Liver (tissue), 9 donors: Measurements from ENCODE around the gene DST. TPM values are rescaled to one million over a fixed set of nuclear protein-coding genes. Genes with fewer than 3 reads are reported as not detected.

ENCODE experiments used
- DNase-seq: peaks from one replicate; pipeline ENCODE4 v3.0.0-alpha.2; 2017; ENCODE audit warnings: low spot score
- H3K27ac ChIP-seq, 2 donors: one replicate each; pipeline ENCODE4 v1.7.0; 2013; ENCODE audit warnings: inconsistent platforms in 2 of 2, low read length in 2 of 2, control low read depth in 1 of 2, low read depth in 1 of 2, mild to moderate bottlenecking in 1 of 2
- H3K27me3 ChIP-seq, 4 donors: one replicate each; pipeline versions ENCODE4 v1.6.1 to v1.7.0; 2013; ENCODE audit warnings: low read length in 3 of 4, inconsistent platforms in 1 of 4, mild to moderate bottlenecking in 1 of 4, moderate library complexity in 1 of 4; ENCODE audit not compliant: control insufficient read depth in 4 of 4, insufficient read depth in 4 of 4
- H3K36me3 ChIP-seq, 4 donors: one replicate each; pipeline versions ENCODE4 v1.6.1 to v1.7.0; 2013; ENCODE audit warnings: low read length in 3 of 4, mild to moderate bottlenecking in 3 of 4, low read depth in 1 of 4, moderate library complexity in 1 of 4; ENCODE audit not compliant: control insufficient read depth in 4 of 4, insufficient read depth in 3 of 4
- H3K4me1 ChIP-seq, 4 donors: one replicate each; pipeline versions ENCODE4 v1.6.1 to v1.7.0; 2013; ENCODE audit warnings: low read length in 3 of 4, mild to moderate bottlenecking in 3 of 4, moderate library complexity in 1 of 4; ENCODE audit not compliant: control insufficient read depth in 4 of 4, insufficient read depth in 4 of 4
- H3K4me3 ChIP-seq, 3 donors: one replicate each; pipeline versions ENCODE4 v1.6.1 to v1.7.0; 2013; ENCODE audit warnings: low read length in 3 of 3, control low read depth in 1 of 3, low read depth in 1 of 3, mild to moderate bottlenecking in 1 of 3
- H3K9ac ChIP-seq, 2 donors: one replicate each; pipeline ENCODE4 v1.7.0; 2013; ENCODE audit warnings: low read length in 2 of 2, mild to moderate bottlenecking in 2 of 2, moderate library complexity in 2 of 2, control low read depth in 1 of 2, low read depth in 1 of 2
- H3K9me3 ChIP-seq, 4 donors: one replicate each; pipeline versions ENCODE4 v1.6.1 to v1.7.0; 2013; ENCODE audit warnings: low read length in 3 of 4; ENCODE audit not compliant: control insufficient read depth in 4 of 4
- CTCF ChIP-seq: fragments of 150-350 bp; IDR thresholded peaks from 2 replicates; pipeline ENCODE4 v1.5.1; 2017; ENCODE audit warnings: improper control_type of control experiment, low read depth, low read length; ENCODE audit not compliant: missing input control
- EGR1 ChIP-seq, 2 donors: IDR thresholded peaks; 2 replicates each; pipeline ENCODE4 v1.6.1; 2016 to 2018; ENCODE audit warnings: antibody characterized with exemption in 2 of 2, low read depth in 2 of 2
- FOXA1 ChIP-seq: IDR thresholded peaks from 2 replicates; pipeline ENCODE4 v1.6.1; 2016; ENCODE audit warnings: antibody characterized with exemption
- FOXA2 ChIP-seq: IDR thresholded peaks from 2 replicates; pipeline ENCODE4 v1.6.1; 2016; ENCODE audit warnings: antibody characterized with exemption
- GABPA ChIP-seq, 2 donors: IDR thresholded peaks in 1 of 2; conservative IDR thresholded peaks in 1 of 2; 2 replicates each; pipeline ENCODE4 v1.6.1; 2016; ENCODE audit warnings: antibody characterized with exemption in 2 of 2, mild to moderate bottlenecking in 1 of 2, moderate library complexity in 1 of 2
- HNF4A ChIP-seq, 2 donors: conservative IDR thresholded peaks; 2 replicates each; pipeline ENCODE4 v1.6.1; 2016; ENCODE audit warnings: antibody characterized with exemption in 2 of 2, mild to moderate bottlenecking in 2 of 2
- HNF4G ChIP-seq: IDR thresholded peaks from 2 replicates; pipeline ENCODE4 v1.6.1; 2016; ENCODE audit warnings: antibody characterized with exemption
- JUND ChIP-seq, 2 donors: IDR thresholded peaks; 2 replicates each; pipeline ENCODE4 v1.6.1; 2016; ENCODE audit warnings: antibody characterized with exemption in 2 of 2
- NR2F2 ChIP-seq: IDR thresholded peaks from 2 replicates; pipeline ENCODE4 v1.6.1; 2016; ENCODE audit warnings: antibody characterized with exemption
- RAD21 ChIP-seq, 2 donors: IDR thresholded peaks; 2 replicates each; pipeline ENCODE4 v1.6.1; 2016; ENCODE audit warnings: antibody characterized with exemption in 2 of 2, mild to moderate bottlenecking in 2 of 2
- RXRA ChIP-seq, 2 donors: IDR thresholded peaks; 2 replicates each; pipeline ENCODE4 v1.6.1; 2017 to 2018; ENCODE audit warnings: antibody characterized with exemption in 2 of 2, mild to moderate bottlenecking in 1 of 2
- SP1 ChIP-seq: IDR thresholded peaks from 2 replicates; pipeline ENCODE4 v1.6.1; 2018; ENCODE audit warnings: antibody characterized with exemption, mild to moderate bottlenecking
- TAF1 ChIP-seq: conservative IDR thresholded peaks from 2 replicates; pipeline ENCODE4 v1.6.1; 2016; ENCODE audit warnings: antibody characterized with exemption, mild to moderate bottlenecking
- ZBTB33 ChIP-seq: IDR thresholded peaks from 2 replicates; pipeline ENCODE4 v1.6.1; 2016; ENCODE audit warnings: antibody characterized with exemption
- WGBS: extraction: QIAGEN DNeasy Blood & Tissue Kit; methylation state at CpG from one replicate; pipeline ENCODE4 v1.1.7; 2013; 5-methylcytosine and 5-hydroxymethylcytosine counted together
- polyA plus RNA-seq, 2 donors: library from polyadenylated mRNA; stranded (reverse) in 1 of 2; unstranded in 1 of 2; fragments of 200-250 nt in 1 of 2; fragments of >200 nt in 1 of 2; fragmentation: Nextera tagmentation in 1 of 2; extraction: Ambion mirVana in 1 of 2; gene quantifications; one replicate each; pipeline versions ENCODE4 v1.2.1 to v1.2.3, GENCODE V29; 2013 to 2015
- total RNA-seq, 2 donors: library from RNA; depleted of rRNA; stranded (reverse); fragments of >200 nt; gene quantifications; one replicate each; pipeline ENCODE4 v1.2.3, GENCODE V29; 2014
- TF ChIP-seq, protein P1 (sequence below): IDR thresholded peaks from 2 replicates; pipeline ENCODE4 v1.6.1; 2016; ENCODE audit warnings: antibody characterized with exemption, mild to moderate bottlenecking
- TF ChIP-seq, protein P2 (sequence below): IDR thresholded peaks from 2 replicates; pipeline ENCODE4 v1.6.1; 2016; ENCODE audit warnings: antibody characterized with exemption
- donor health status: healthy.
- donor health status: healthy.
- donor health status: healthy.
- donor health status: healthy.
- donor health status: healthy.

The DST gene
- total and polyA plus RNA-seq, 4 donors: 30.5 to 234 (median 86.7) TPM

GRCh38 chr6:56531839-56532595 is 110.7 kb downstream of the DST start:
- no peaks in the 10 kb centered on the region for H3K9me3 ChIP-seq
- H3K27ac ChIP-seq: no peak overlapping the region
- peaks cover 4 to 79% (median 54%) of the 10 kb centered on the region in 4 donors for H3K36me3 ChIP-seq
- no peak for TF ChIP-seq RAD21 (IDR thresholded peaks at IDR 0.05)
- no peak for TF ChIP-seq NR2F2
- no peak overlapping the region for H3K4me3 ChIP-seq
- H3K4me1 ChIP-seq: no peaks in the 10 kb centered on the region
- no peaks in the 10 kb centered on the region for H3K27me3 ChIP-seq
- DNase-seq: no peak
- no peak overlapping the region for H3K9ac ChIP-seq
- WGBS: 95% methylated on average over 5 of the region's 5 CpGs

- Histone ChIP-seq H3K36me3 (peaks cover 4 to 74% (median 46%) of the 10 kb centered on the region in 4 donors), H3K9me3 (no peaks in the 10 kb centered on the region), H3K27ac (no peak overlapping the region), H3K9ac (no peak overlapping the region), H3K4me3 (no peak overlapping the region), H3K27me3 (no peaks in the 10 kb centered on the region), H3K4me1 (peaks cover 0 to 4% (median 0%) of the 10 kb centered on the region in 4 donors)
- WGBS: 93% methylated on average over 4 of the region's 4 CpGs
- no peak for DNase-seq
- no peak for TF ChIP-seq CTCF
- no peak for TF ChIP-seq SP1
- no peak for TF ChIP-seq FOXA1
- no peak for TF ChIP-seq EGR1 (IDR thresholded peaks at IDR 0.05; ENCODE audit: low read depth in 2 of 2)
- TF ChIP-seq ZBTB33: no peak
- TF ChIP-seq, protein P1, sequence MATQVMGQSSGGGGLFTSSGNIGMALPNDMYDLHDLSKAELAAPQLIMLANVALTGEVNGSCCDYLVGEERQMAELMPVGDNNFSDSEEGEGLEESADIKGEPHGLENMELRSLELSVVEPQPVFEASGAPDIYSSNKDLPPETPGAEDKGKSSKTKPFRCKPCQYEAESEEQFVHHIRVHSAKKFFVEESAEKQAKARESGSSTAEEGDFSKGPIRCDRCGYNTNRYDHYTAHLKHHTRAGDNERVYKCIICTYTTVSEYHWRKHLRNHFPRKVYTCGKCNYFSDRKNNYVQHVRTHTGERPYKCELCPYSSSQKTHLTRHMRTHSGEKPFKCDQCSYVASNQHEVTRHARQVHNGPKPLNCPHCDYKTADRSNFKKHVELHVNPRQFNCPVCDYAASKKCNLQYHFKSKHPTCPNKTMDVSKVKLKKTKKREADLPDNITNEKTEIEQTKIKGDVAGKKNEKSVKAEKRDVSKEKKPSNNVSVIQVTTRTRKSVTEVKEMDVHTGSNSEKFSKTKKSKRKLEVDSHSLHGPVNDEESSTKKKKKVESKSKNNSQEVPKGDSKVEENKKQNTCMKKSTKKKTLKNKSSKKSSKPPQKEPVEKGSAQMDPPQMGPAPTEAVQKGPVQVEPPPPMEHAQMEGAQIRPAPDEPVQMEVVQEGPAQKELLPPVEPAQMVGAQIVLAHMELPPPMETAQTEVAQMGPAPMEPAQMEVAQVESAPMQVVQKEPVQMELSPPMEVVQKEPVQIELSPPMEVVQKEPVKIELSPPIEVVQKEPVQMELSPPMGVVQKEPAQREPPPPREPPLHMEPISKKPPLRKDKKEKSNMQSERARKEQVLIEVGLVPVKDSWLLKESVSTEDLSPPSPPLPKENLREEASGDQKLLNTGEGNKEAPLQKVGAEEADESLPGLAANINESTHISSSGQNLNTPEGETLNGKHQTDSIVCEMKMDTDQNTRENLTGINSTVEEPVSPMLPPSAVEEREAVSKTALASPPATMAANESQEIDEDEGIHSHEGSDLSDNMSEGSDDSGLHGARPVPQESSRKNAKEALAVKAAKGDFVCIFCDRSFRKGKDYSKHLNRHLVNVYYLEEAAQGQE: no peak
- no peak for TF ChIP-seq RXRA (IDR thresholded peaks at IDR 0.05)
- no peak for TF ChIP-seq JUND (IDR thresholded peaks at IDR 0.05)
- no peak for TF ChIP-seq HNF4A (conservative IDR thresholded peaks at IDR 0.05)
- no peak for TF ChIP-seq HNF4G
- TF ChIP-seq GABPA (IDR thresholded peaks at IDR 0.05 in 1 of 2, conservative IDR thresholded peaks at IDR 0.05 in 1 of 2): no peak
- no peak for TF ChIP-seq RAD21 (IDR thresholded peaks at IDR 0.05)
- TF ChIP-seq, protein P2, sequence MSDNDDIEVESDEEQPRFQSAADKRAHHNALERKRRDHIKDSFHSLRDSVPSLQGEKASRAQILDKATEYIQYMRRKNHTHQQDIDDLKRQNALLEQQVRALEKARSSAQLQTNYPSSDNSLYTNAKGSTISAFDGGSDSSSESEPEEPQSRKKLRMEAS: no peak
- no peak for TF ChIP-seq FOXA2
- no peak for TF ChIP-seq TAF1
Measured at GRCh38 chr6:56529594-56530191, 113.0 kb downstream of the DST start.
